ENCODE measurements around the gene HOMER3. TPM values are rescaled to one million over a fixed set of nuclear protein-coding genes. Genes with fewer than 3 reads are reported as not detected.

HOMER3 gene
- total RNA-seq, 1 experiment from 2014 or later, result 58.9 TPM

GRCh38 chr19:18881491-18881890, 59.5 kb downstream of the HOMER3 start:
- H3K4me1 ChIP-seq (ENCODE audit: control insufficient read depth, insufficient read depth, low read length), result no peaks in the 10 kb centered on the region
- in situ Hi-C loops (cut with HindIII; ENCODE audit: low pct_unique_long_range_greater_than_20kb, low sequenced_read_pairs), result no loop called here
- no peak overlapping the region for H3K4me3 ChIP-seq (ENCODE audit: low read depth in 2 of 2, low read length in 2 of 2)
- ChIA-PET CTCF (interaction anchor here (0.7 kb wide), 1 partner anchor 101 kb away, joined by 3 read pairs; no protein-coding TSS in a partner anchor), POLR2A (no interaction called here)
- intact Hi-C loops (cut with micrococcal nuclease; ENCODE audit: unreplicated experiment), result no loop called here
- H3K9me3 ChIP-seq (ENCODE audit: control insufficient read depth, insufficient read depth, low read depth, low read length), result no peaks in the 10 kb centered on the region
- no TSS peak for BruUV-seq (replicated peaks)
- H3K36me3 ChIP-seq (ENCODE audit: control insufficient read depth, insufficient read depth, low read length), result no peaks in the 10 kb centered on the region
- ATAC-seq, result no peak
- H3K27me3 ChIP-seq (ENCODE audit: control insufficient read depth, insufficient read depth, low read length), result no peaks in the 10 kb centered on the region
- no peak overlapping the region for H3K27ac ChIP-seq (ENCODE audit: low read length)
- DNase-seq (ENCODE audit: low read depth, low spot score), result no peak
- TF ChIP-seq POLR2AphosphoS5 (IDR thresholded peaks at IDR 0.05; ENCODE audit: low read depth, low read length) (no peak), CTCF (IDR thresholded peaks at IDR 0.05) (no peak), TCF7L2 (IDR thresholded peaks at IDR 0.05; ENCODE audit: low read depth, low read length) (no peak)

GRCh38 chr19:18879579-18880373, 61.2 kb downstream of the HOMER3 start:
- H3K4me3 ChIP-seq (ENCODE audit: low read depth in 2 of 2, low read length in 2 of 2), result no peak overlapping the region
- ATAC-seq, result peak; percentile 71
- H3K36me3 ChIP-seq (ENCODE audit: control insufficient read depth, insufficient read depth, low read length), result no peaks in the 10 kb centered on the region
- no peak overlapping the region for H3K27ac ChIP-seq (ENCODE audit: low read length)
- no peaks in the 10 kb centered on the region for H3K9me3 ChIP-seq (ENCODE audit: control insufficient read depth, insufficient read depth, low read depth, low read length)
- no peaks in the 10 kb centered on the region for H3K4me1 ChIP-seq (ENCODE audit: control insufficient read depth, insufficient read depth, low read length)
- no peak for TF ChIP-seq POLR2AphosphoS5 (IDR thresholded peaks at IDR 0.05; ENCODE audit: low read depth, low read length)
- no peak for TF ChIP-seq TCF7L2 (IDR thresholded peaks at IDR 0.05; ENCODE audit: low read depth, low read length)
- no peak for TF ChIP-seq CTCF (IDR thresholded peaks at IDR 0.05)
- TF ChIP-seq REST (IDR thresholded peaks at IDR 0.05; ENCODE audit: insufficient read depth in 1 of 2, low read depth in 2 of 2, low read length in 1 of 2), result no peak
- no peak for TF ChIP-seq SIN3A (IDR thresholded peaks at IDR 0.05; ENCODE audit: borderline replicate concordance, insufficient read depth, low read depth, low read length)
- DNase-seq (ENCODE audit: low read depth, low spot score), result no peak
- BruUV-seq (replicated peaks), result no TSS peak
- intact Hi-C loops (cut with micrococcal nuclease; ENCODE audit: unreplicated experiment), result no loop called here
- ChIA-PET CTCF (interaction anchor here (0.7 kb wide), 1 partner anchor 121 kb away, joined by 11 read pairs; no protein-coding TSS in a partner anchor), POLR2A (no interaction called here)
- in situ Hi-C loops (cut with HindIII; ENCODE audit: low pct_unique_long_range_greater_than_20kb, low sequenced_read_pairs), result no loop called here
- no peaks in the 10 kb centered on the region for H3K27me3 ChIP-seq (ENCODE audit: control insufficient read depth, insufficient read depth, low read length)

Other genes starting within 250 kb of the HOMER3 start
- 0.69 TPM for gene COMP, start 149.9 kb downstream of the HOMER3 start, total RNA-seq (2021; ENCODE audit: unreplicated experiment)
- 62.2 TPM for gene UPF1, start 109.3 kb downstream of the HOMER3 start, total RNA-seq (2021; ENCODE audit: unreplicated experiment)
- 4.5 TPM for gene CERS1, start 45.1 kb downstream of the HOMER3 start, total RNA-seq (2021; ENCODE audit: unreplicated experiment)
- 177 TPM for gene COPE, start 21.8 kb downstream of the HOMER3 start, total RNA-seq (2021; ENCODE audit: unreplicated experiment)
- gene DDX49, start 21.5 kb downstream of the HOMER3 start, total RNA-seq (2021; ENCODE audit: unreplicated experiment), result 41.5 TPM
- 112 TPM for gene SUGP2, start 92.3 kb upstream of the HOMER3 start, total RNA-seq (2021; ENCODE audit: unreplicated experiment)
- gene ARMC6, start 92.4 kb upstream of the HOMER3 start, total RNA-seq (2021; ENCODE audit: unreplicated experiment), result 51.4 TPM
- gene SLC25A42, start 122.8 kb upstream of the HOMER3 start, total RNA-seq (2021; ENCODE audit: unreplicated experiment), result 2.6 TPM
- 26.7 TPM for gene TMEM161A, start 197.3 kb upstream of the HOMER3 start, total RNA-seq (2021; ENCODE audit: unreplicated experiment)
- gene MEF2B, start 229.0 kb upstream of the HOMER3 start, total RNA-seq (2021; ENCODE audit: unreplicated experiment), result 1.1 TPM

All from Panc1 (cell line).